GM19463 (cell line): Measurements from ENCODE around the gene MACROD2.
"Not testable (repeated sequence)": the region's sequence is repeated elsewhere in the genome, so short reads cannot be mapped to it uniquely, and the experiment has no call there.

ENCODE experiments used
- ATAC-seq: cut with Tn5 transposase; IDR thresholded peaks from one replicate; pipeline ENCODE4 v1.9.1; 2021; ENCODE audit warnings: mild to moderate bottlenecking, moderate library complexity; ENCODE audit not compliant: unreplicated experiment

The MACROD2 gene

DNA sequence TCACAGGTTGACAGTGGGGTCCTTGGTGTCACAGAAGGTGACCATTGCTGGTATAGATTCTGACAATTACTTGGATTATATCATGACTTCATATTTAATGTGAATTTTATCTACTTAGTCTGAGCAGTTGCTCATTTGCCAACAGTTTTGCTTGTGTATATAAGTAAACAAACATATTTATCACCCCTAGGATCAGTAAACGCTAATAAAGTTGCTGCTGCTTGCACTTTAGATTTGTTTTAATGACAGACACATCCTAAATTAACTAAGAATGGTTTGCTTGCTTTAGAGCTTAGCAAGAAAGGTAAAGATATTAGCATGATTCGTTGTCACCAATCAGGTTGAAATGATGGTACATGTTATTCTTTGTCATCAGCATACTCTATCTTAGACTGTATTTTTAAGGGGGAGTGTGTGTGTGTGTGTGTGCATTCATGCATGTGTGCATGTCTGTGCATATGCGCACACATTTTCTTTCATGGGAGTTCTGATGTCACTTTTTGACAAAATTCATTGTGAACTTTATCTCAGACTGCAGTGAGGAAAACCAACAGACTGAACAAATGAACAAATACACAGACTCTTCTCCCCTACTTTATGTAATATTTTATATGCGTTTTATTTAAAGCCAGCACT is 1124.7 kb downstream of the MACROD2 start:
- ATAC-seq = no peak

DNA sequence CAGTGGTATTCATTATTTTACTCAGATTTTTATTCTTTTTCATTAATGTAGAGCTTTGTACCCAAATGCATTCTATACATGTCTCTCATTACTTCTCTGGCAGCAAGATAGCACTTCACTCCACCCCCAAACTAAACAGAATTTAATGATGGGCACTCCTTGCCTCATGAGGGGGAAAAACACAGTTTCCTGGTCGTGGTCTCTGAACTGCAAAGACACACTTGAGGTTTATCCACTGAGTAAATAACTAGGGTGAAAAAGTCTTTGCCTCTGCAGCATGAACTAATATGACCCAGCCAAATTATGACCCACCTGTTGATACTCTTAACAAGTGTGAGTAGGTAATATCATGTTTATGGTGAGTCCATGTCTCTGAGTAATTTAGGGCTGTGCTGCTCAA is 1127.3 kb downstream of the MACROD2 start:
- no peak for ATAC-seq

DNA sequence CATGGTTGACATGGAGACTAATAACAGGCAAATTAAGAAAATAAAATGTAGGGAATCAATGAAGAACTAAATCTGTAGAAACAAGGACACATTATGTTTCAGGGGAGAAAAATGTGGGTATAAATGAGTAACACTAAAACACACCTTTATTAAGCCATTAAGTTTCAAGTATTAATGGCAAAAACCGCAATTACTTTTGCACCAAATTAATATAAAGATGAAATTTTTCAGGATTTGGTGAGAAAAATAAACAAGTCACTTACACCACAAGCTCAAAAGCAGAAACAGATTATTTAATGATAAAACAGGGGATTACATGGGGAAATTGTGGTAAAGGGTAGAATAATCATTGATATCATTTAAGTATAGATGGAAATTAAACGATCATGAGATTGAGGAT is 1135.9 kb downstream of the MACROD2 start:
- ATAC-seq = no peak

GRCh38 chr20:15138548-15139126 is 1143.3 kb downstream of the MACROD2 start:
- ATAC-seq = no peak

- no peak for ATAC-seq
These were observed 1144.2 kb downstream of the MACROD2 start for GRCh38 chr20:15139522-15139921.

DNA sequence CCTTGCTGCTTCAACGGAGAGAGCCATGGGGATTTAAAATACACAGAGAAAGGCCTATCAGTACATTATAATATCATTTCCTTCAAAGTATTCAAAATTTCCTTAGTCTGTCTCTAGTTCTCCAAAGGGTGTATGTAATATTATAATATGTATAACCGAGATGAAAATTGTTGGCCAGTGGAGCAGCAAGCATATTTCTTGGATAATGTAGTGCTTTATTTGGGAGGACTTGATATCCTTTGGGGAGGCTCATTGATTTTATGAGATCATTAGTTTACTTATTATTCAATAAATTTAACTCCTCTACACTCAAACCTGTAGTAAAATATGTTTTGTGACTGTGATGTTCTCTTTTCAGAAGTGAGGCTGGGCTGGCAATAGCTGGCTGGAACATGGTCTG is 1145.0 kb downstream of the MACROD2 start:
- ATAC-seq = no peak

GRCh38 chr20:15140940-15141339 is 1145.6 kb downstream of the MACROD2 start:
- not testable (repeated sequence) for ATAC-seq

DNA sequence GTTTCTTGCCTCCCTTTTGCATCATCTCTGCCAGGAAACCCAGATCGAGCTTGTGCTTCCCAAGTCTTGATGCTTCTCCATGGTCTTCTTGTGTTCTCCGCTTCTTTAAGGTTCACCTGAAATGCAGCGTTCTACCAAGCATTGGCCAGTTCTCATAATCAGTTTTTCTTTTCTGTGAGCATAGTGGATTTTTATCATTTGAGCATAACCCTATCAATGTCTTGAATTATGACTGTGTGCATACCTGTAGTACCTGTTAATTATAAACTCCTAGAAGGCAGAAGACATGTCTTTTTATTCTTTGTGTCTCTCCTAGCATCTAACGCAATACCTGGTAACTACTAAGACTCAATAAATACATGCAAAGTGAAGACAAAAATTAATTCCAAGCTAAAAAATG is 1146.5 kb downstream of the MACROD2 start:
- no peak for ATAC-seq

DNA sequence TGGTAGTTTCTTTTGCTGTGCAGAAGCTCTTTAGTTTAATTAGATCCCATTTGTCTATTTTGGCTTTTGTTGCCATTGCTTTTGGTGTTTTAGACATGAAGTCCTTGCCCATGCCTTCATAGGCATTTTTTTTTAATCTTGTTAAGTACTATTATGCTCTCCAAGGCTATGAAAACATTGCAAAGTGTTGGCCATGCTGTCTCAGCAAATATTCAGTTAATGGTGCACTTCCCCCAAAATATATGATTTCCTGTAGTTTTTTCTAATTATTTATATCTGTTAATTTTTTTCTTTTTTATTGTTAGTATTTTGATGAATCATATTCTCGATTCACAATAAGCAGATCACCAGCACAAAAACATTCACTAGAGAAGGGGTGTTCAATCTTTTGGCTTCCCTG is 1148.2 kb downstream of the MACROD2 start:
- ATAC-seq = no peak

DNA sequence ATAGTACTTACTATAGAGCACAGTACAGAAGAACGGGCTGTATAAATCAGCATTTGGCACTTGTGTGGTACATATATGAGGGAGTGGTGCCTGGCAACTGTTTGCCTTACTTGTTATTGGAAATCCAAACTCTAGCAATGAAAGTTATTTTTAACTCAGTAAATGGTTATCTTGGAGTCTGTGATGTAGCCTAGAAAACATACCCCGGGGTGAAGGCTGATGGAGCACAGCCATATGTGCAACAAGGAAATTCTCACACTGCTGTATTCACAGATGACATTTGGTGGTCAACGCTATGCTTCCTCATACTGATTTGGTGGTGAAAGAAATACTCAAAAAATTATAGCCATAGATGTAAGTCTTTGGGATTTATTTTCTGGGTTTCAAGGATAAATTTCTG is 1149.6 kb downstream of the MACROD2 start:
- no peak for ATAC-seq

GRCh38 chr20:15146948-15147347 is 1151.6 kb downstream of the MACROD2 start:
- ATAC-seq = no peak

DNA sequence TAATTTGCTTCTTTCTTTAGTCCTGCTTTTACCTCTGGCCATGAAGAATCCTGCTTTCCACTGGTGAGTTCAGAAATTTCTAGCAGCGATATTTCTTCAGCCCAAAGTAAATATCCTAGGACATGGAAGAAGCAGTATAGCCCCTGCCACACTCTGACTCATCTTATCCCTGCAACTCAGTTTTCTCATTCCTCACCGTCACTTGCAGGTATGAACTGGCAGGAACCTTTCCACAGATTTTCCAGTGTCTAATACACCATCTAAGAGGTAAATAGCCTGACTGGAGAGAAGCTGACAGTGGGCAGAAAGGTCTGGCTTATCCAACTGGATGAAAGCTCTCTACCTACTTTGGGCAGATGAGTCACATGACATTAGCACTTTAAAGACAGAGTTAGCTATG is 1158.8 kb downstream of the MACROD2 start:
- ATAC-seq = no peak

GRCh38 chr20:15155848-15156401 is 1160.6 kb downstream of the MACROD2 start:
- ATAC-seq = no peak

DNA sequence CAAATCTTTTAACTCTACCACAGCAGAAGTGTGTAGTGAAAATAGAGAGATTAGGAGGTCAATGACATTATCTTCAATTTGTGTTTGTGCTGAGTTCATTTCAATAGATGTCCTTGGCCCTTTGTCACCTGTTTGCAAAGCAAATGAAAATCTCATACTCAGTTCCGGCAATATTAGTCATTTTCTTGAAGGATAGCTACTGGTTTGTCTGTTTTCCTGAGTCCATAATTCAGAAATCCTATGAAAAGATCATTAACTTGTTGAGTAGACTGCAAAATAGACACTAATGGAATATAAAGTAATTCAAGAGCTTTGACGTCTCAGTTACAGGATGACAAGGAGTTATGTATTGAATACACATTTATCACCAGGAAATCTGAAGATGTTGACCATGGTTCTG is 1163.2 kb downstream of the MACROD2 start:
- no peak for ATAC-seq

DNA sequence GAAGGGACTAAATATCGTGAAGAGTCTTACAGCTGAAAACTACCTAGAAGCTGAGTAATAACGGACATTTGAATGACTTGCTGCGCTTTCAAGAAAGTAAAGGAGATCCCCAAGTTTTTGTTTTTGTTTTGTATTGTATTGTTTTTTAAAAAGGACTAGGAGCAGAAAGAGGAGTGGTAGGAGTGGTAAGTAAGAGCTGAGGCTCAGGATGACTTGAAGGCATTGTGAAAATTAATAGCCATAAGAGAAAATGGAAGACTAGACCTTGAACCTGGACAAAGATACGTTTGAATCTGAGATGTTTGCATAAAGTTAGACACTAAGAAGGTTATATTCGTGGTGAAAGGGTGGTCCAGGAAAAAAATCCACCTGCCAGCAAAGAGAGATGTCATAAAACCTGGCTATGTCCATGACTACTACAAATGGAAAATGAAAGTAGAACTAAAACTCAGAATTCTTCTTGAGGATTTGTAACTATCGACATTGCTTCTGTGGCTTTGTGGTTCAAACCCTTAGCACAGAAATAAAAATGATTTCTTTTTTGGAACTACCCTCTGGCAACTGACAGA is 1166.8 kb downstream of the MACROD2 start:
- peak; percentile 57 for ATAC-seq

DNA sequence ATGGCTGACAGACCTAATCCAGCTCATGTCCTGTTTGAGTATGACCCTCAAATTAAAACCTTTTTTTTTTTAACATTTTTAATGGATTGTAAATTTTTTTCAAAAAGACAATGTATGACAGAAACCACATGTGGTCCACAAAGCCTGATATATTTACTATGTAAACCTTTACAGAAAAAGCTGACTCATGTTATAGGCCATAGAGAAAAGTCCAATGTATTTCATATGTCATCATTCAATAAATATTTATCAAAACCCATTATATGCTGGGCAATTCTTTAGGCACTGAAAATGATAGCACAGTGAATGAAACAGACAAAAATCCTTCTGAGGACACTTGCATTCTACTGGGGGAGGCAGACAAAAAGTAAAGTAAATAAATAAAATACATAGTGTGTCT is 1168.3 kb downstream of the MACROD2 start:
- ATAC-seq = no peak

- no peak for ATAC-seq
These were observed 1169.4 kb downstream of the MACROD2 start for GRCh38 chr20:15164726-15165125.

DNA sequence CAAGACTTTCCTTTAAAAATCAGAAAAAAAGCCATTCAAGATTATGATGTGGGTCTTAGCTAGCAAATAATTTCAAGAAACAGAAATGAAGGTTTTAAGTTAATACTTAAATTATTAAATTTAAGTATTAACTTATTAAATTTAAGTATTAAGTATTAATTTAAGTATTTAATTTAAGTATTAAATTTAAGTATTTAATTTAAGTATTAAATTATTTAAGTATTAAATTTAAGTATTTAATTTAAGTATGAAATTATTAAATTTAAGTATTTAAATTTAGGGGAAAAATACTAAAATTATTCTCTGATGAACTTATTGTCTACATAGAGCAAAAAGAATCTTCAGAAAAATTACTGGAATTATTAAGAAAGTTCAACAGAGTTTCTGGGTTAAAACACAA is 1171.4 kb downstream of the MACROD2 start:
- no peak for ATAC-seq

DNA sequence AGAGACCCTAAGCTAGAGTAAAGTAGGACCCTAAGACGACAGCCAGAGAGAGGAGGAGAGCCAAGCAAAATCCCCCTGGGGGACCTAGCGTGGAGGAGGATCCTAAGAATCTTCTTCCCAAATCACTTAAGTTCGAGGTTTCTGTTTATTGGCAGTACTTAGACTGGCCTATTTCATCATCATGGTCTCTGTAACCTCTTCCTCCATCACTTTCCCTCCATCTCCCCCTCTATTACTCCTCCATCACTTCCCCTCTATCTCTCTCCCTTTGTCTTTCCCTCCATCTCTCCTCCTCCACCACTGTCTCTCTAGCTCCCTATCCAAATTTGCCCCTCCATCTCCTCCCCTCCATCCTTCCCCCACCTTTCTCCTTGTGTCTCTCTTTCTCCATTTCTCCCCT is 1175.7 kb downstream of the MACROD2 start:
- no peak for ATAC-seq

GRCh38 chr20:15176929-15177328 is 1181.6 kb downstream of the MACROD2 start:
- no peak for ATAC-seq

GRCh38 chr20:15178581-15178980 is 1183.3 kb downstream of the MACROD2 start:
- no peak for ATAC-seq

DNA sequence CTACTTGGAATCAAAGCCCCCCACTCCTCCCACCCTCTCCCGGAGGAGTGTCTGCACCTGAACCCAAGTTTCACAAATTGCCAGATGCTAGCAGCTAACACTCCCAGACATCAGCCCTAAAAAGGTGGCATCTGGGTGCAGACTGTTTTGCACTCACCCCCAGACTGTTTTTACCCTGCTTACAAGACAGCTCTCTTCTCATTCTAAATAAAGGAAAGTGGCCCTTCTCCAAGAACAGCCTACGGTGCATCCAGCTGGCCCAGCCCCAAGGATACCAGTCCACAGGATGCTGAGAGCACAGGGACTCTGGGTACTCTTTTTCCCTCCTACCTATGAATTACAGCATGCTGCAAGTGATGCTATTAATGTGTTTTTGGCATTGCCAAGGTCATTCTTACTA is 1184.1 kb downstream of the MACROD2 start:
- no peak for ATAC-seq
